ENCODE results near the gene TNP1.

The TNP1 gene, protein sequence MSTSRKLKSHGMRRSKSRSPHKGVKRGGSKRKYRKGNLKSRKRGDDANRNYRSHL

GRCh38 chr2:216859944-216860343 is at the start of gene TNP1:
Gene TNP1, minus strand, starts transcription at chr2:216860064. Its CDS starts 30 bp downstream, at chr2:216860034.
- no peak for DNase-seq (ENCODE audit: low spot score)

- DNase-seq (ENCODE audit: low spot score), result no peak
Observed at GRCh38 chr2:216908300-216908699, 48.4 kb upstream of the TNP1 start.

DNA sequence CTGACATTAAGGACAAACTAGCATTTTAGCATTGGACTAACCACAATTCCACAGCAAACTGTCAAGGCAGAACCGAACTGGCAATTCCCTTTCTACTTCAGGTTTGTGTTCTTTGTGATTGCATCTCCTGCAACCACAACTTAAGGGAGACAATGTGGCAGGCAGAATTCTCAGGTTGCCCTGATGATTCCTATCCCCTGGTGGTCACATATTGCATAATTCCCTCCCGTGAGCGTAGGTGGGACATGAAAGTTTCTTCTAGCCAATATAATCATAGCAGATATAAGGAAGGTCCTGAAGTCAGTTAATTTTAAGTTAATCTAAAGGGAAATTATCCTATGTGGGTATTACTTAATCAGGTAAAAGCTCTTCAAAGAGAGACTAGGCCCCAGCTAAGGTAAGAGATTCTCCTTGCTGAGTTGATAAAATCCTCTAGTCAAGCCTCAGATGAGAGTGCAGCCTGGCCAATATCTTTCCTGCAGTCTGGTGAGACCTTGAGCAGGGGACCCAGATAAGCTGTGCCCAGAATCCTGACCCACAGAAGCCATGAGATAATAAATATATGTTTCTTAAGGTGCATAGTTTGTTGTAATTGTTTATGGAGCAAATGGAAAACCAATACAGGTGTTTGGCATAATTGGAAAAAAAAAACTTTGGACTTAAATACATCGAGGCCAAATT is 45.9 kb upstream of the TNP1 start:
- no peak for DNase-seq (ENCODE audit: low spot score)

DNA sequence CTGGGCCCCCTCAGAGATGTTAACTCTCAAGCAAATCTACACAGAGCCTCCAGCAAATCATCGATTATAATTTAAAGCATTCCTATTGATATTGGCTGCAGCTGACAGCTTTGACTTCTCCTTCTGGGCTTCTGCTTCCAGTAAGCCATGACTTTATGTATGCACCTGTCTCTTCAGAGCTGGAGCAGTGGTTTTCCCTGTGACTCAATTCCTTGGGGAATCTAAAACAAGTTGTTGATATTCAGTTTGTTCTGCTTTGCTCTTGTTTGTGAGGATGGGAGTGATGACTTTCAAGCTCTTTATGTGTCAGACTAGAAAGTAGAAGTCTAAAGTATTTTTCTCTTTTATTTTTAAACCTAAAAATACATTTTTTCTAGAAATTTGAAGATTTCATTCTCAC is 45.1 kb upstream of the TNP1 start:
- no peak for DNase-seq (ENCODE audit: low spot score)

DNA sequence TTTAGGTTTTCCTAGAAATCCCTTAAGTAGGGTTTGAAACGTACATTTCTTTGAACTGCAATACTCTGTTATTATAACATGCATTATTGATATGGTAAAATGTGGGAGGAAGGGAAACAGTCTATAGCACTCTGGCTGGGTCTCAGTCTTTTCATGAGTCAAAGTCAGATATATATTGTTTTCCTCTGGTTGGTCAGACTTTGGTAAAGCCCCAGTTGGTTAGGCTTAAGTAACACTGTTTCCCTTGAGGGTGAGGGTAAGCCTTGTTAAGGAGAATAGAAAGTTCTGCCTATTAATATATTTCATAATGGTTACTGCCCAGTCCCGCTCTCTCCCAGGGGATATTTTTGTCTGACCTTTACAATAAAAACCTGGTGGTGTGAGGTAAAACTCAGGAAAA is 44.7 kb upstream of the TNP1 start:
- no peak for DNase-seq (ENCODE audit: low spot score)

DNA sequence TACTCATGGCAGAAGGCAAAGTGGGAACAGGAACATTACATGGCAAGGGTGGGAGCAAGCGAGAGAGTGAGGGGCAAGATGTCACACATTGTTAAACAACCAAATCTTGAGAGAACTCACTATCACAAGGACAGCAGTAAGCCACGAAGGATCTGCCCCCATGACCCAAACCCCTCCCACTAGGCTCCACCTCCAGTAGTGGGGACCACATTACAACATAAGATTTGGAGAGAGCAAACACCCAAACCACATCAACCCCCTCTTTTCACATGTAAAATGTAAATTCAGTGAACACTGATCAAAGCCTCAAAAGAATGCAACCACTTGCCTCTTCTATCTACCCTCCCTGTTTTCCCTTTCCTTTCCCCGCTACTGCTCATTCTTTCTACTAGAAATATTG is 43.6 kb upstream of the TNP1 start:
- DNase-seq (ENCODE audit: low spot score), result no peak

GRCh38 chr2:216901273-216901672 is 41.4 kb upstream of the TNP1 start:
- no peak for DNase-seq (ENCODE audit: low spot score)

DNA sequence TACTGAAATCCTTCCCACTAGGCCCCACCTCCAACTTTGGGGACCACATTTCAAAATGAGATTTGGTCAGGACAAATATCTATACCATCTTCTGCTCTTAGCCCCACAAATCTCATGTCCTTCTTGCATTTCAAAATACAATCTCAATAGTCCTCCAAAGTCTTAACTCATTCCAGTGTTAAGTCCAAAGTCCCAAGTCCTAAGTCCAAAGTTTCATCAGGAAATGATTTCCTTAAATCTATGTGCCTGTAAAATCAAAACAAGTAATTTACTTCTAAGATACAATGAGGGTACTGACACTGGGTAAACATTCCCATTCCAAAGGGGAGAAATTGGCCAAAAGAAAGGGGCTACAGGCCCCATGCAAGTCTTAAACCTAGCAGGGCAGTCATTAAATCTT is 40.5 kb upstream of the TNP1 start:
- DNase-seq (ENCODE audit: low spot score), result no peak

DNA sequence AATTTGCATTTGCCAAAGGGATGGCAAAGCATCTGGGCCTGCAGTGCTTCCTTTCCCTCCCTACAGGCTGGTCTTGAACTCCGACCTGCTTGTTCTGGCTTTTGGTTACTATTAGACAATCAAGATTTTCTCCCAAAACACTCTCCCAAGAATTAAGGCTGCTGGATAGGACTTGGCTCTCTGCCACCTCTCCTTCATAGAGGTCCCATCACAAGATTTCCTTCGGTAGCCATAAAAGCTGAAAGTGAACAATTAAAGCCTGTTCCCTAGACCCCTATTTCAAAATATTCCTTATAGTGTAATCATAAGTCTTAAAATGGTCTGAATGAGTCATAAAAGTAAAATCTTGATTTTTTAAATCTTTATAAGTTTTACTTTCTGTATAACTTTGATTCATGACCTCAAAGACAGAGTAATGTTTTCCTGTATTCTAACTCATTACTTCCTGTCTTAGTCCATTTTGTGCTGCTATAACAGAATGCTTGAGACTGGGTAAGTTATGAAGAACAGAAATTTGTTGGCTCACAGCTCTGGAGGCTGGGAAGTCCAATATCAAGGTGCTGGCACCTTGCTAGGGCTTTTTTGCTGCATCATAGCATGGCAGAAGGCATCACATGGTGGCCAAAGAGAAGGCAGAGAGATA is 37.8 kb upstream of the TNP1 start:
- no peak for DNase-seq (ENCODE audit: low spot score)

- DNase-seq (ENCODE audit: low spot score), result no peak
Observed at GRCh38 chr2:216890138-216890537, 30.3 kb upstream of the TNP1 start.

- DNase-seq (ENCODE audit: low spot score), result no peak
Observed at GRCh38 chr2:216888887-216889622, 29.2 kb upstream of the TNP1 start.

DNA sequence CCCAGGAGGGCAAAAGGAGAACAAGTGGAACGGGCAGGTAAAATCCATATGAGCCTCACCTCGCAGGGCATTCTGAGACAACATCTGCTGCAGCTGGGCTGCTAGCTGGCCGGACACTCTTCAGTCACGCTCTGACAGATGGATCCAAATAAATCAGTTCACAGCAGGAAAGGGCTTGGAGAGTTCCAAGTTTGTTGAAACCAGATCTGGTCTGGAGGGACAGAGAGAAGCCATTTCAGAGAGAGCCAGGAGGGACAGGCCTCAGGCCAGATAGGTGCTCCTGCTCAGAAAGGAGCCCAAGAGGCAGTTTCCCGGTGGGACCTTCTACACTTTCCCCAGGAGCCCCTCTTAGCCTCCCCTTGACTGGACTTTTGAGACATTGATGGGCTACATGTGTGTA is 28.2 kb upstream of the TNP1 start:
- no peak for DNase-seq (ENCODE audit: low spot score)

DNA sequence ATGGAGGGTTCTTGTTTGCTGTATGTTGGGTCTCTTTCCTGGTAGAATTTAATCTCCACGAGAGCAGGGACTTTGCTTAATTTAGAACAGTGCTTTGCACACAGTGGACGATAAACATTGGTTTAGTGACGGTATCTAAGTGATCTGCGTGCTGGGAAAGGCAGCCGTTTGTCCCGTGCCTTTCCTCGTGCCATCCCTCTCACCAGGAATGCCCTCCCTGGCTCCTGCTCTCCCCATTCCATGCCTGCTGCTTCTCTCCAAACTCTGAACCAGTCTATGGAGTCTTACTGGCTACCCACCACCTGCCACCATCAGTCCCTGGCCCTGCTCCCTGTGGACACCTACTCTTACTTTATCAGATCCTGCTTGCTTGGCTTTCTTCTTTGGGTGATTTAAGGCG is 27.3 kb upstream of the TNP1 start:
- no peak for DNase-seq (ENCODE audit: low spot score)

GRCh38 chr2:216885117-216885553 is 25.3 kb upstream of the TNP1 start:
- DNase-seq (ENCODE audit: low spot score), result no peak

DNA sequence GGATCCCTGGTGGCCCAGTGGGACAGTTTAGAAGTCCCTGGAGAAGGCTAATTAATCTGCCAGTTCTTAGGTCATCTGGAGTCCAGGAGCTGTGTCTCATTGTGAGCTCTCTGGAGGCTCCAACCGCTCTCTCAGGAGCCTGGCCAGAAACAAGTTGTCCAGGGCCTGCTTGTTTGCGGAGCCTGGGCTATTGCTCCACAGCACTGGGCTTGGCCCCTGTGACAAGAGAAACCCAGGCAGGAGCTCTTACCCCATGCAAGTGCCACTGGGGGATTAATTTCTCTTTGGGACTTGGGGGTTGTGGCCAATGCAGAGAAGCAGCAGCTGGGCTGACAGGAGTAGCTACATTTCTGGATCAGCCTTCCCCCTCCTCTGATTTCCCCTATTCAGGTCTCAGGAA is 24.5 kb upstream of the TNP1 start:
- DNase-seq (ENCODE audit: low spot score), result no peak

DNA sequence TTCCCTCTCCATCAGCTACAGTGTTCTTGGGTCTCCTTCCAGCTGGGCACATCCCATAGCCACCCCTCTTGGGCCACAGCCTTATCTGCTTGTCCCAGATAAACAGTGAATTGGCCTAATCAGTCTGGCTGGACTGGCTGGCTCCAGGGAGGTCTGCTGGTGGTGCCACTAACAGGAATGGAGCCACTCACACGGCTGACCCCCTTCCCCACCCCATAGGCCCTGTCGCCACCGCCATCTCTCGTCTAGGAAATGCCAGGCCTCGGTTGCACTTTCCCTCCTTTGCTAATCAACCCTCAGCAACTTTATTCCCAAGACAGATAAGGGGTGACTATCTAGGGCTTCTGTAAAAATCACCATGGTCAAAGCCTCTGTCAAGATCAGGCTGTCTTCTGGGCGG is 23.0 kb upstream of the TNP1 start:
- DNase-seq (ENCODE audit: low spot score), result no peak

DNA sequence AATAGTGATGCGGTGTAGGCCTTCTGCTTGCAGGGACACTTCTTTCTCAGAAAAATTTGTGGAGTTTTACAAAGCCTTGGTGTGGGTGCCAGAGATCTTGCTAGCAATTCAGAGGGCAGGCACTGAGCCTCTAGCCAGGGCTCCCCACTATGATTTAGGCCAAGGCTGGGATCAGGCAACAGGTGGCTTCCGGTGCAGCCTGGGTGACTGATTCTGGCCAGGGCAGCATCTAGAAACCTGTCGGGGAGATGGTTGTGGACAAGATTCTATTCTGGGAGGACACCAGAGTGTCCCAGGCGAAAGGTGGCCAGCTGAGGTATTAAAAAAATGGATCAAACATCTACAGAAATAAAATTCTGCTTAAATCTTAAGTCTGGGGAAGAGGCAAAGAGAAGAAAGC is 21.5 kb upstream of the TNP1 start:
- no peak for DNase-seq (ENCODE audit: low spot score)

- DNase-seq (ENCODE audit: low spot score), result no peak
Observed at GRCh38 chr2:216880509-216881184, 20.8 kb upstream of the TNP1 start.

- no peak for DNase-seq (ENCODE audit: low spot score)
Observed at GRCh38 chr2:216879727-216880508, 20.1 kb upstream of the TNP1 start.

DNA sequence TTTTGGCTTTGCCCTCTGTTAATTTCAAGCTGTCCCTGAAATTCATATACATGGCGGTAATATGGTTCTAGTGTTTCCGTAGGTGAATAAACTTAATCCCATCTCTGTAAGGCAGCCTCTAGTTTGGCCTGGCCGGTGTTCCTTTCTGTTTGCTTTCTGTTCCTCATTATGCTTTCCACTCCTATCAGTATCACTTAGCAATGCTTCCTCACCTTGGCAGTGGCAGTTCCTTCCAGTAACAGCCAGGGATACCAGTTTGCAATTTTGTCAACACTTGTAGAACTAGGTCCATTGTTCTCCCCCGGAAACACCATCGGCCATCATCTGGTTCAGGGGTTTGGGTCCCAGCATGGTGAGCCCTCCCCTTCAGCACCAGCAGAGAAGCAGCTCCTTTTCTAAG is 18.2 kb upstream of the TNP1 start:
- no peak for DNase-seq (ENCODE audit: low spot score)

GRCh38 chr2:216877085-216877484 is 17.2 kb upstream of the TNP1 start:
- DNase-seq (ENCODE audit: low spot score), result no peak

DNA sequence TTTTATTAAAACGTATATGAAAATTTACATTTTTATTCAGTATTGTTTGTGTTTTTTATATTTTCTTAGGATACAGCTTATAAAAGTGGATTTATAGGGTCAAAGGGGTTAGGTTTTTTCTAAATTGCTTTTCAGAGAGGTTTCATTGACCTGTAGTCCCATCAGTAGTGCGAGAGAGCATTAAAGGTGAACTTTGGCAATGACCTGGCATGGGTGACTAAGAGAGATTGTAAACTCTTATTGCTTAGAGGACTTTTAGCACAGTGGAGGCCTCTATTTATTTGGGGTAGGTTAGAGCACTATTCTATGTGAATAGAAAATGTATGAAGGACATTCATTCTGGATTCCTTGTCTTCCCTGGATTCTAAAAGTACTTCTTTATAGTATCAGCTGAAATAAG is 16.0 kb upstream of the TNP1 start:
- no peak for DNase-seq (ENCODE audit: low spot score)
